GM18873 (cell line): ENCODE measurements around the gene UBA6.

Experiments
- ATAC-seq: cut with Tn5 transposase; IDR thresholded peaks from one replicate; pipeline ENCODE4 v1.9.1; 2021; ENCODE audit warnings: mild to moderate bottlenecking, moderate library complexity, moderate number of reproducible peaks; ENCODE audit not compliant: unreplicated experiment, low FRiP score

Gene UBA6

DNA sequence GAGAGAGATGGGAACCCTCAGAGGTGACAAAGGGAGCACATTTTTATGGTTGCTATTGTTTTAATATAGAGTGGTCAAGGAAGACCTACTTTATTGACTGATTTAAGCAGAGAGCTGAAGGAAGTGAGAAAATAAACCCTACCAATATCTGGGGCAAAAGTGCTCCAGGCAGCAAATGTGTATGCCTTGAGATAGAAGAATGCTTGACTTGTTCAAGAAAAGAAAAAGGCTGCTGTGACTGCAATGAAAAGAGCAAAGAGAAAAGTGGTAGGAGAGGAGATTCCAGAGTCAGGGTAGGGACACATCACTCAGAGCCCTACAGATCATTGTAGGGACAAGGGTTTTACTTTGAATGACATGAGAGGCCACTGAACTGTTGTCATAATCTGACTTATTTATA, 116.5 kb downstream of the UBA6 start:
- no peak for ATAC-seq

DNA sequence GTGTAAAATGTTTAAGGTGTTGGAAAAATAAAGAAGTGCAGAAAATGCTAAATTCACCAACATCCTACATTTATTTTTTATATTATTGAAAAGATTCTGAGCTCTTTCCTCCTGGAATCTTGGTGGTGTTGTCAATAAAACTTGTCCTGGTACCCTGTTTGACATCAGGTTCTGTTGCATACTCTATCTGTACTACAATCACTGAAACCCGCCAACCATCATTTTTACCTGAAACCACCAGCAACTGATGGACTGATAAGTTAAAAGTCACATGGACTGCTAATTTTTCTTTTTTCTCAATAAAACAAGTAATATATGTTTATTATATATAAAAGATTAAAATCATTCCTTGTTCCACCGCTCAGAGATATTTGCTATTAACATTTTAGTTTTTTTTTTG, 119.0 kb downstream of the UBA6 start:
- ATAC-seq: no peak

DNA sequence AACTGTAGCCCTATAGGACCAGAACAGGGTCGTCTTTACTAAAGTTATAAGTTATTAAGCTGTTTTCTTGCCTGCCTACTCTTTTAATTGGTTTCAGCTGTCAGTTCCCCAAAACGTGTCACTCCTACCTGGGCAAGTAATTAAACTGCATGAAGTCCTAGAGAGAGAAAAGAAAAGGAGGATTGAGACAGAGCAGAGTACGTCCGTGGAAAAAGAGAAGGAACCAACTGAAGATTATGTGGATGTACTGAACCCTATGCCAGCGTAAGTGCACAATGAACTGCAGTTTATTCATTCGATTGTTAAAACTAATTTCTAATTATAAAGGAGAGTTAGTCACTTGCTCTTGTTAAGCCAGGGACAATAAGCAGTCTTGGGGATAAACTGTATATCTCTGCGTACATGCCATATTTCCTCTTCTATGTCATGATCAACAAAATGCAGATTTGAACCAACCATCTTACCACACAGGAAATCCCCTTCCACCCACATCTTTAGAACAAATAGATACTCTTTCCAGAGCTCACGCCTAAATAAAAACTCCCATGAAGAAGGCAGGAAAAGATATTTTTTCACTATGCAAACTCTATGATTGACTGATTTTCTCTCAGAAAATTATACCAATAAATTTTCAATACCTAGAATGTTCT, 119.6 kb downstream of the UBA6 start:
- ATAC-seq: peak; percentile 41

DNA sequence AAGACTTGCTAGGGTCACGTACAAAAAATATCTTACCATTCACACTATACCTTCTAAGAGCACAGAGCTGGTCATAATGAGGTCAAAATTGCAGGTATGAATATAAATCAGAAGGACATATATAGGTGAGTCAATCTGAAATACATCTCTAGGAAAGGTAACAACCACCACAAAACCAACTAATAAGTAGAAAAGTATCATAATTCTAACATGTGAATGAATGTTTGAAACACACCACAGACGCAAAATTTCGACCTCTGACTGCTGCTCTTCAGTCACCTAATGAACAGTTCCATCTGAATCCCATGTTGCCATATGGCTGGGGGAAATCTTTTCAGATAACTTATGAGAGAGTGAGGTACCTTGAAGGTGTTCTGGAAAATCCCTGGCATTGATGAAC, 120.4 kb downstream of the UBA6 start:
- ATAC-seq: peak; percentile 35

DNA sequence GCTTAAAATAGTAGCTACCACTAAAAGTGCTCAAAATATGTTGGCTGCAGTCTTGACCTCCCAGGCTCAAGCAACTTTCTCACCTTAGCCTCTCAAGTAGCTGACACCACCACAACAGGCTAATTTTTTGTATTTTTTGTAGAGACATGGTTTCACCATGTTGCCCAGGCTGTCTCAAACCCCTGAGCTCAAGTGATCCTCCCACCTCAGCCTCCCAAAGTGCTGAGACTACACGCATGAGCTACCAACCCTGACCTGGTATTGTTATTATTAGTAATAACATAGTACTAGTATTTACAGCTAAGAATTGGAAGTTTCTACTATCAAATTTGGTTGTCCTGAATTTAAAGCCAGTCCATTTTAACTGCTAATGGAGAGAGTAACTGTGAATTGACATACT, 124.4 kb downstream of the UBA6 start:
- ATAC-seq: peak; percentile 27

DNA sequence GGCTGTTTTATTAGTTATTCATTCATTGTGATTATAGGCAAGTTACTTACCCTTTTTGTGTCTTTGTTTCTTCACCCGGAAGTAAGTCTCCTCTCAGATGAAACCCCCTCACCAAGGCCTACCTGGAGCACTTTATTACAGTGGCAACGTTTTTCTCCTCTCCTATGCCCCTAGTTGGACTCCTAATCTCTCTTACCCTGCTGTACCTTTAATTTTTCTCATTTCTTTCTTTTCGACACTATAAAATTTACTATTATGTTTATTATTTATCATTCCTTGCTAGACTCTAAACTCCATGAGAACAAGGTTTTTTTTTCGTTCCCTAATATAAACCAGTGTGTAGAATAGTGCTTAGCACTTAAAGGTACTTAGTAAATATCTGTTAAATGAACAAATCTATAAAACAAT, 124.9 kb downstream of the UBA6 start:
- ATAC-seq: no peak

DNA sequence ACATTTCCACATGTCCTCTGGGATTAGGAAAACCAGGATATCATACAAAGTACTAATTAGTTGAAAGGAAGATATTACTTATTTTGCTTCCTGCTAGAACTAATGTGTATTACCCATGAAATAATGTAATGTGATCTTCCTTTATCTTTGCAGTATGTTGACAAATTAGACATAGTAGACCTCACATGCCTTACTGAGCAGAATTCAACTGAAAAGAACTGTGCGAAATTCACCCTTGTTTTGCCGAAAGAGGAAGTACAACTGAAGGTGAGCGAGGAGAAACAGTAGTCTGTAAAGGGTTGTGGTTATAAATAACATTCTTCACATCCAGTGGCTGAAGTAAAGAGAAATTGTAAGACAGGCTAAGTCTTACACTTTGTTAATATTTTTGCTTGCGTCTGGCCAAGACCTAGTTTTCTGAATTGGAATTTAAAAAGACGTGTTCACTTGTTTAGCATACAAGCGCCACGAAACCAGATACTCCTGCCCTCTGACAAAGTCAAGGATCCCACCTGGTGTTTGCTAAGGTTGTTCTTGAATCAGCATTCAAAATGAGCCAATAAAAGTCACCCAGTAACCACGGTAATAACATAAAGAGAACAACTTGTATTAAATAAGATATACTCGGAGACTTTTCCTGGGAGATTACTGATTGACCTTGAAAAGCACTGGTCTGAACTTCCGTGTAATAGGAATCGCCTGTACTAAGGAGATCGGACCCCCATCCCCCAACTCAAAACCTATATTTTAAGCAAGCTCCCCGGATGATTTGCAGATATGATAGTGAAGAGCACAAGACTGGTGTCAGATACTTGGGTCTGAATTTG, 125.5 kb downstream of the UBA6 start:
- ATAC-seq: peak; percentile 95

DNA sequence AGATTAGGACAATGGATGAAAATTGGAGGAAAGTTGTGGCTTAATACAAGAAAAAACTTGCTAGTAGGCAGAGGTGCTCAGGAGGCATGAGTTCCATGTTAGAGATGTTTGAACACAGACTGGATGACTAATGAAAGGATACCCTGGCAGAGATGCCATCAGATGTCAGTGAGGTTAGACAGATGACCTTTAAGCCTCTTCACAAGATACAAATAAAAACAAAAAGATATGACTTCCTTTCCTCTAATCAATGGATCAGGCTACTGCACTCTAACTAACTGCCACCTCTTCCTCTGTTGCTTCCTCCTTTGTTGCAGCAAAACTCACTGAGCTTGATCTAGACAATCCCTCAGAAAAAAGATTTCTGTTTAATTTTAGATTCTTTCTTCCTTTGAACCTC, 127.8 kb downstream of the UBA6 start:
- ATAC-seq: no peak

DNA sequence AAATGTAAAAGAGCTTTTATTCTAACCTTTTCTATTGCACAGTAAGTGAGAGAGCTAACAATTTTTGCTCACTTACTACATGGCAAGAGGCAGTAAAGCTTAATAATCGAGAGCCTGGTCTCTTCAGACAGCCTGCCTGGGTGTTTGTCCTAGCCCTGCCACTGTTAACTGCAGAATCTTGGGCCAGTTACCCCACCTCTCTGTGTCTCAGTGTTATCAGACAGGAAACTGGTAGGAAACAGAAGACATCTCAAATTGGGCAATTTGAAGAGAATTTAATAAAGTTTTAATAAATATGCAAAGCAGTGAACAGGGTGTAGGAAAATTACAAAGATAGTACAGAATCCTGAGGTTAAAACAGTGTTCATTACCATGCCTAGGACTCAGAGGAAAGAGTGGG, 129.0 kb downstream of the UBA6 start:
- ATAC-seq: no peak

DNA sequence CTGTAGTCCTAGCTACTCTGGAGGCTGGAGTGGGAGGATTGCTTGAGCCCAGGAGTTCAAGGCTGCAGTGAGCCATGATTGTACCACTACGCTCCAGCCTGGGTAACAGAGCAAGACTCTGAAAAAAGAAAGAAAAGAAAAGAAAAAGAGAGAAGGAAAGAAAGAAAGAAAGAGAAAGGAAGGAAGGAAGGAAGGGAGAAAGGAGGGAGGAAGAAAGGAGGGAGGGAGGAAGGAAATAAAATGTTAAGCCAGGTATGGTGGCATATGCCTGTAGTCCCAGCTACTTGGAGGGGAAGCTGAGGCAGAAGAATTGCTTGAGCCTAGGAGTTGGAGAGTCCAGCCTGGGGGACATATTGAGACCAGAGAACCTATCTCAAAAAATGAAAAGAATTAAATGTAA, 130.4 kb downstream of the UBA6 start:
- no peak for ATAC-seq

DNA sequence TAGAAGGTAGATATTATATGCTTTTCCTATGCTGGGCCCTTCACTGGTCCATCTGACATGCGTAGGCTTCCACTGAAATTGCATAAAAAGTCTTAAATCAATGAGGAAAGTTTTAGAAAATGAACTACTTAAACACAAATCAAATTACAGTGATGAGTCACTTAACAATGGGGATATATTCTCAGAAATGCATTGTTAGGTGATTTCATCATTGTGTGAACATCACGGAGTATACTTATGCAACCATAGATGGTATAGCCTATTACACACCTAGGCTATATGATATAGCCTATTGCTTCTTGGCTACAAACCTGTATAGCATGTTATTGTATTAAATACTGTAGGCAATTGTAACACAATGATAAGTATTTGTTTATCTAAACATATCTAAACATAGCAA, 132.1 kb downstream of the UBA6 start:
- ATAC-seq: no peak

DNA sequence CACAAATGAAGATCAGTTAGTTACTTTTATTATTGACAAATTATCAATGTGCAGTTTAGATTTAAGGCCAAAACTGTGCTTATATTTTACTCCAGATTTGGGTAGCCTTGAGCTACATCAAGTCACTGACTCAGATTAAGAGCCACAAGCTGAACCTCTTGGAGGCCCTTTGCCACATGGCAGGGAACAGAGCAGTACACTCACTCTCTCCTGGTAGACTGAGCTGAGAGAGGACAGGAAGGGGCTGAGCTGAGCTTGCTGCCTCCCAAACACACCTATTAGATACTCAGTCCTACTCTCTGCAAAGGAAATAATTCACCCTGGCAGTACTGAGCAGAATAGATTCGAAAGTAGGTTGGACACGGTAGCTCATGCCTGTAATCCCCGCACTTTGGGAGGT, 134.6 kb downstream of the UBA6 start:
- ATAC-seq: no peak

DNA sequence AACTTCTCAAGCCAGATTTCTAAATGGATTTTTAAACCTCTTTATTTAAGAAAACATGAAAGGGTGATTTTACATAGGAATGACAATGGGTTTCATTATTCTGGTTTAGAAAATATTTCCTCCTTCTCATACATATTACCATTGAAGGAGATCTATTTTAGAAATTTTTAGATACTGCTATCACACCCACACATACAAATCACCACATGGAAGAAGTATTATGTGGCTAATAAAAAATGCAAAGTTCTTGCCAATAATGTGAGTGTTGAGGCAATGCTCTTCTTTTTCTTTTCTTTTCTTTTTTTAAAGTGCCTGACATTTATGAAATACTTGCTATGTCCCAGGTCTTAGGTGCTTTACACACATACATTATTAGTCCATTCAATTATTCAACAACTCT, 135.7 kb downstream of the UBA6 start:
- no peak for ATAC-seq
